Measurements from ENCODE around the gene MS4A14.
"Not testable (repeated sequence)": the region's sequence is repeated elsewhere in the genome, so short reads cannot be mapped to it uniquely, and the experiment has no call there.

The MS4A14 gene

GRCh38 chr11:60389279-60389910, 6.9 kb upstream of the MS4A14 start:
- H3K27ac ChIP-seq: no peak overlapping the region
- no peak for DNase-seq (ENCODE audit: low read depth, low spot score)

GRCh38 chr11:60390419-60390818, 5.8 kb upstream of the MS4A14 start:
- H3K27ac ChIP-seq: no peak overlapping the region
- no peak for DNase-seq (ENCODE audit: low read depth, low spot score)

GRCh38 chr11:60392361-60392760, 3.9 kb upstream of the MS4A14 start:
- no peak for DNase-seq (ENCODE audit: low read depth, low spot score)
- H3K27ac ChIP-seq: no peak overlapping the region

- DNase-seq (ENCODE audit: low read depth, low spot score): no peak
- no peak overlapping the region for H3K27ac ChIP-seq
Measured at GRCh38 chr11:60393016-60393415, 3.2 kb upstream of the MS4A14 start.

GRCh38 chr11:60394666-60395380, 1.4 kb upstream of the MS4A14 start:
- no peak overlapping the region for H3K27ac ChIP-seq
- no peak for DNase-seq (ENCODE audit: low read depth, low spot score)

- no peak for DNase-seq (ENCODE audit: low read depth, low spot score)
- no peak overlapping the region for H3K27ac ChIP-seq
Measured at GRCh38 chr11:60396799-60397198, 540 bp downstream of the MS4A14 start.

- no peak overlapping the region for H3K27ac ChIP-seq
Measured at GRCh38 chr11:60420015-60420414, 23.8 kb downstream of the MS4A14 start.

GRCh38 chr11:60422609-60423008, 26.4 kb downstream of the MS4A14 start:
- DNase-seq (ENCODE audit: low read depth, low spot score): no peak

More at GRCh38 chr11:60420015-60420414, 23.8 kb downstream of the MS4A14 start:
- DNase-seq (ENCODE audit: low read depth, low spot score): no peak

GRCh38 chr11:60428517-60428916, 32.3 kb downstream of the MS4A14 start:
- peak; percentile 3 for DNase-seq (ENCODE audit: low read depth, low spot score)

More at GRCh38 chr11:60422609-60423008, 26.4 kb downstream of the MS4A14 start:
- no peak overlapping the region for H3K27ac ChIP-seq

GRCh38 chr11:60429272-60429671, 33.0 kb downstream of the MS4A14 start, which contains the start of gene MS4A5:
TSS of gene MS4A5 (plus strand) at chr11:60429572. CDS start at chr11:60429675, 103 bp downstream.
- no peak for DNase-seq (ENCODE audit: low read depth, low spot score)
- H3K27ac ChIP-seq: no peak within 1 kb of the TSS

More at GRCh38 chr11:60428517-60428916, 32.3 kb downstream of the MS4A14 start:
- no peak overlapping the region for H3K27ac ChIP-seq

GRCh38 chr11:60431251-60431650, 35.0 kb downstream of the MS4A14 start:
- no peak for DNase-seq (ENCODE audit: low read depth, low spot score)
- H3K27ac ChIP-seq: no peak overlapping the region

- no peak for DNase-seq (ENCODE audit: low read depth, low spot score)
- H3K27ac ChIP-seq: no peak overlapping the region
Measured at GRCh38 chr11:60433401-60433800, 37.1 kb downstream of the MS4A14 start.

- no peak for DNase-seq (ENCODE audit: low read depth, low spot score)
- no peak overlapping the region for H3K27ac ChIP-seq
Measured at GRCh38 chr11:60447070-60447469, 50.8 kb downstream of the MS4A14 start.

GRCh38 chr11:60447846-60448245, 51.6 kb downstream of the MS4A14 start:
- DNase-seq (ENCODE audit: low read depth, low spot score): no peak
- H3K27ac ChIP-seq: no peak overlapping the region

GRCh38 chr11:60451185-60451584, 54.9 kb downstream of the MS4A14 start:
- not testable (repeated sequence) for DNase-seq (ENCODE audit: low read depth, low spot score); H3K27ac ChIP-seq

- H3K27ac ChIP-seq: no peak overlapping the region
- DNase-seq (ENCODE audit: low read depth, low spot score): no peak
Measured at GRCh38 chr11:60454212-60454611, 58.0 kb downstream of the MS4A14 start.

- no peak within 1 kb of the TSS for H3K27ac ChIP-seq
- DNase-seq (ENCODE audit: low read depth, low spot score): no peak
Measured at GRCh38 chr11:60455531-60456042, 59.3 kb downstream of the MS4A14 start, which contains the start of gene MS4A1. TSS of gene MS4A1 (plus strand) at chr11:60455847. CDS start at chr11:60462375, 6,528 bp downstream.

- no peak overlapping the region for H3K27ac ChIP-seq
- no peak for DNase-seq (ENCODE audit: low read depth, low spot score)
Measured at GRCh38 chr11:60457576-60457975, 61.3 kb downstream of the MS4A14 start.

- no peak overlapping the region for H3K27ac ChIP-seq
- no peak for DNase-seq (ENCODE audit: low read depth, low spot score)
Measured at GRCh38 chr11:60459345-60459744, 63.1 kb downstream of the MS4A14 start.
